Measurements from ENCODE around the gene DNAJC24.

DNA sequence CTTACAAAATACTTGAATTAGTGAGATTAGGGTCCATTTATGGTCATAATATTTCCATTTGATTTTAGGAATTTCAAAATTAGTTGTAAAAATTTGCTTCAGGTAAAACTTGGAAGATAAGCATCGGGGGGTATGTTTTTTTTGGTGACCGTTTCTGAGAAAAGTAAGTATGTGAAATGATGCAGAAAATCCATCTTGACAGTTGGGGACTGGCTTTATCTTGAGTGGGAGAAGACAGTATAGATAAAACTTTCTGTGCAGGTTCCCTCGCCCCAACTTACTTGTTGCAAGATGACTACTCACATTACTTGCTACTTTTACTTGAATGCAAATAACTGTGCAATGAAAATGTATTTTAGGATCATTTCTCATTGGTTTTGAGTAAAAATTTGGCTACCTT lies 49.5 kb downstream of the DNAJC24 start:
- TF ChIP-seq EZH2 (IDR thresholded peaks at IDR 0.05) (no peak), POLR2AphosphoS5 (IDR thresholded peaks at IDR 0.05; ENCODE audit: borderline replicate concordance, low read depth, low read length) (no peak)

Data from SK-N-MC (cell line).